Measurements from ENCODE around the gene FAAH2.

Gene FAAH2

GRCh38 chrX:57422790-57423189 lies 136.3 kb downstream of the FAAH2 start:
- no peak for DNase-seq (ENCODE audit: low read depth, low spot score)
- no peak for TF ChIP-seq CTCF (IDR thresholded peaks at IDR 0.05; ENCODE audit: low read depth, low read length)
- in situ Hi-C loops (cut with HindIII; ENCODE audit: low sequenced_read_pairs): no loop called here
- H3K4me3 ChIP-seq (ENCODE audit: low read depth, low read length): no peak overlapping the region

GRCh38 chrX:57445076-57445475 lies 158.6 kb downstream of the FAAH2 start:
- DNase-seq (ENCODE audit: low read depth, low spot score): no peak
- in situ Hi-C loops (cut with HindIII; ENCODE audit: low sequenced_read_pairs): no loop called here
- H3K4me3 ChIP-seq (ENCODE audit: low read depth, low read length): no peak overlapping the region
- no peak for TF ChIP-seq CTCF (IDR thresholded peaks at IDR 0.05; ENCODE audit: low read depth, low read length)

GRCh38 chrX:57445832-57446231 lies 159.3 kb downstream of the FAAH2 start:
- DNase-seq (ENCODE audit: low read depth, low spot score): no peak
- H3K4me3 ChIP-seq (ENCODE audit: low read depth, low read length): no peak overlapping the region
- TF ChIP-seq CTCF (IDR thresholded peaks at IDR 0.05; ENCODE audit: low read depth, low read length): no peak
- in situ Hi-C loops (cut with HindIII; ENCODE audit: low sequenced_read_pairs): no loop called here

GRCh38 chrX:57447856-57448255 lies 161.3 kb downstream of the FAAH2 start:
- in situ Hi-C loops (cut with HindIII; ENCODE audit: low sequenced_read_pairs): no loop called here
- TF ChIP-seq CTCF (IDR thresholded peaks at IDR 0.05; ENCODE audit: low read depth, low read length): no peak
- DNase-seq (ENCODE audit: low read depth, low spot score): no peak
- H3K4me3 ChIP-seq (ENCODE audit: low read depth, low read length): no peak overlapping the region

GRCh38 chrX:57451426-57452020 lies 165.0 kb downstream of the FAAH2 start:
- no peak for DNase-seq (ENCODE audit: low read depth, low spot score)
- H3K4me3 ChIP-seq (ENCODE audit: low read depth, low read length): no peak overlapping the region
- TF ChIP-seq CTCF (IDR thresholded peaks at IDR 0.05; ENCODE audit: low read depth, low read length): no peak
- in situ Hi-C loops (cut with HindIII; ENCODE audit: low sequenced_read_pairs): no loop called here

GRCh38 chrX:57453901-57454300 lies 167.4 kb downstream of the FAAH2 start:
- no peak for TF ChIP-seq CTCF (IDR thresholded peaks at IDR 0.05; ENCODE audit: low read depth, low read length)
- no peak overlapping the region for H3K4me3 ChIP-seq (ENCODE audit: low read depth, low read length)
- DNase-seq (ENCODE audit: low read depth, low spot score): no peak
- in situ Hi-C loops (cut with HindIII; ENCODE audit: low sequenced_read_pairs): no loop called here

- in situ Hi-C loops (cut with HindIII; ENCODE audit: low sequenced_read_pairs): no loop called here
- no peak for DNase-seq (ENCODE audit: low read depth, low spot score)
- H3K4me3 ChIP-seq (ENCODE audit: low read depth, low read length): no peak overlapping the region
- TF ChIP-seq CTCF (IDR thresholded peaks at IDR 0.05; ENCODE audit: low read depth, low read length): no peak
These were observed 195.0 kb downstream of the FAAH2 start for GRCh38 chrX:57481514-57481913.

Measured in astrocyte of the spinal cord (primary cell).